Activated B cell treated with CpG ODN at 0.5 μM for 24 hours (primary cell): ENCODE measurements around the gene GOLGA6L2. TPM values are rescaled to one million over a fixed set of nuclear protein-coding genes. Genes with fewer than 3 reads are reported as not detected.
"Not testable (repeated sequence)": the region's sequence is repeated elsewhere in the genome, so short reads cannot be mapped to it uniquely, and the experiment has no call there.

ENCODE experiments used
- ATAC-seq: fragments of 200-7000 bp; cut with Tn5 transposase; one replicate; pipeline ENCODE4 v1.10.0; 2021; ENCODE audit warnings: low read depth, mild to moderate bottlenecking, moderate library complexity
- CTCF ChIA-PET: fragments of 350-600 bp; sonication (Branson Sonifier 250); formaldehyde crosslinking; loops from one replicate; lab custom pipeline; 2021; ENCODE audit warnings: antibody characterized with exemption; lab: Charles Lee
- POLR2A ChIA-PET: fragments of 350-600 bp; sonication (Branson Sonifier 250); formaldehyde crosslinking; loops from one replicate; lab custom pipeline; 2021; ENCODE audit warnings: antibody characterized with exemption; lab: Charles Lee
- DNase-seq: peaks from one replicate; pipeline ENCODE4 v3.0.0; 2022
- H3K27ac Mint-ChIP-seq: one replicate; pipeline ENCODE4 v1.8.0; 2020; ENCODE audit warnings: mixed read lengths
- H3K27me3 Mint-ChIP-seq: one replicate; pipeline ENCODE4 v1.8.0; 2021; ENCODE audit warnings: mixed read lengths
- H3K36me3 Mint-ChIP-seq: one replicate; pipeline ENCODE4 v1.8.0; 2021; ENCODE audit warnings: low read depth, mixed read lengths
- H3K4me1 Mint-ChIP-seq: one replicate; pipeline ENCODE4 v1.8.0; 2021; ENCODE audit warnings: mixed read lengths
- H3K4me3 Mint-ChIP-seq: one replicate; pipeline ENCODE4 v1.8.0; 2020; ENCODE audit warnings: mild to moderate bottlenecking, mixed read lengths
- H3K9me3 Mint-ChIP-seq: one replicate; pipeline ENCODE4 v1.8.0; 2020; ENCODE audit warnings: mixed read lengths
- intact Hi-C: fragments of 100-400 bp; cut with micrococcal nuclease; formaldehyde crosslinking; loops from one replicate; pipeline ENCODE4 v1.15.1; 2024
- total RNA-seq: library from RNA; stranded (reverse); gene quantifications from 2 replicates; pipeline ENCODE4 v1.2.3, GENCODE V29; 2022
- TF ChIP-seq, protein P1 (sequence below): fragments of 200-600 bp; IDR thresholded peaks from one replicate; pipeline ENCODE4 v1.8.0; 2022; ENCODE audit warnings: antibody characterized with exemption, mild to moderate bottlenecking

The GOLGA6L2 gene
- total RNA-seq, 1 donor from 2014 or later = not detected

GRCh38 chr15:23403550-23403949, 43.5 kb downstream of the GOLGA6L2 start:
- ChIA-PET POLR2A (no interaction called here), CTCF (no interaction called here)
- Mint-ChIP-seq H3K36me3 (no peaks in the 10 kb centered on the region), H3K9me3 (no peaks in the 10 kb centered on the region), H3K27me3 (no peaks in the 10 kb centered on the region), H3K4me3 (no peak overlapping the region), H3K27ac (no peak overlapping the region), H3K4me1 (no peaks in the 10 kb centered on the region)
- DNase-seq (no peak), ATAC-seq (no peak)
- intact Hi-C loops = no loop called here
- TF ChIP-seq, protein P1, sequence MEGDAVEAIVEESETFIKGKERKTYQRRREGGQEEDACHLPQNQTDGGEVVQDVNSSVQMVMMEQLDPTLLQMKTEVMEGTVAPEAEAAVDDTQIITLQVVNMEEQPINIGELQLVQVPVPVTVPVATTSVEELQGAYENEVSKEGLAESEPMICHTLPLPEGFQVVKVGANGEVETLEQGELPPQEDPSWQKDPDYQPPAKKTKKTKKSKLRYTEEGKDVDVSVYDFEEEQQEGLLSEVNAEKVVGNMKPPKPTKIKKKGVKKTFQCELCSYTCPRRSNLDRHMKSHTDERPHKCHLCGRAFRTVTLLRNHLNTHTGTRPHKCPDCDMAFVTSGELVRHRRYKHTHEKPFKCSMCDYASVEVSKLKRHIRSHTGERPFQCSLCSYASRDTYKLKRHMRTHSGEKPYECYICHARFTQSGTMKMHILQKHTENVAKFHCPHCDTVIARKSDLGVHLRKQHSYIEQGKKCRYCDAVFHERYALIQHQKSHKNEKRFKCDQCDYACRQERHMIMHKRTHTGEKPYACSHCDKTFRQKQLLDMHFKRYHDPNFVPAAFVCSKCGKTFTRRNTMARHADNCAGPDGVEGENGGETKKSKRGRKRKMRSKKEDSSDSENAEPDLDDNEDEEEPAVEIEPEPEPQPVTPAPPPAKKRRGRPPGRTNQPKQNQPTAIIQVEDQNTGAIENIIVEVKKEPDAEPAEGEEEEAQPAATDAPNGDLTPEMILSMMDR = no peak

GRCh38 chr15:23402544-23402943, 44.5 kb downstream of the GOLGA6L2 start:
- CTCF ChIA-PET = no interaction called here
- intact Hi-C loops = no loop called here
- POLR2A ChIA-PET = no interaction called here

GRCh38 chr15:23402140-23402539, 44.9 kb downstream of the GOLGA6L2 start:
- DNase-seq = no peak

More at GRCh38 chr15:23402544-23402943, 44.5 kb downstream of the GOLGA6L2 start:
- no peak overlapping the region for H3K4me3 Mint-ChIP-seq
- no peaks in the 10 kb centered on the region for H3K4me1 Mint-ChIP-seq
- no peaks in the 10 kb centered on the region for H3K36me3 Mint-ChIP-seq
- no peaks in the 10 kb centered on the region for H3K27me3 Mint-ChIP-seq
- DNase-seq (no peak), ATAC-seq (no peak)
- TF ChIP-seq, protein P1 = no peak
- H3K27ac Mint-ChIP-seq = no peak overlapping the region
- no peaks in the 10 kb centered on the region for H3K9me3 Mint-ChIP-seq

GRCh38 chr15:23401627-23402026, 45.4 kb downstream of the GOLGA6L2 start:
- Mint-ChIP-seq H3K36me3 (no peaks in the 10 kb centered on the region), H3K4me3 (no peak overlapping the region), H3K27me3 (no peaks in the 10 kb centered on the region), H3K27ac (no peak overlapping the region), H3K9me3 (no peaks in the 10 kb centered on the region), H3K4me1 (no peaks in the 10 kb centered on the region)
- ATAC-seq (no peak), DNase-seq (no peak)
- intact Hi-C loops = no loop called here
- CTCF ChIA-PET = no interaction called here
- POLR2A ChIA-PET = no interaction called here
- TF ChIP-seq, protein P1 = no peak

More at GRCh38 chr15:23402140-23402539, 44.9 kb downstream of the GOLGA6L2 start:
- H3K4me1 Mint-ChIP-seq = no peaks in the 10 kb centered on the region
- no peak for ATAC-seq
- no peaks in the 10 kb centered on the region for H3K36me3 Mint-ChIP-seq
- TF ChIP-seq, protein P1 = no peak
- no peaks in the 10 kb centered on the region for H3K9me3 Mint-ChIP-seq
- POLR2A ChIA-PET = no interaction called here
- H3K27ac Mint-ChIP-seq = no peak overlapping the region
- CTCF ChIA-PET = no interaction called here
- no peak overlapping the region for H3K4me3 Mint-ChIP-seq
- no peaks in the 10 kb centered on the region for H3K27me3 Mint-ChIP-seq
- intact Hi-C loops = no loop called here

GRCh38 chr15:23399207-23399606, 47.8 kb downstream of the GOLGA6L2 start:
- H3K36me3 Mint-ChIP-seq, H3K27ac Mint-ChIP-seq, H3K27me3 Mint-ChIP-seq, intact Hi-C loops, H3K4me1 Mint-ChIP-seq, ATAC-seq, DNase-seq, CTCF ChIA-PET, POLR2A ChIA-PET, H3K9me3 Mint-ChIP-seq, H3K4me3 Mint-ChIP-seq: not testable (repeated sequence)

- H3K27me3 Mint-ChIP-seq, CTCF ChIA-PET, ATAC-seq, DNase-seq, H3K27ac Mint-ChIP-seq, POLR2A ChIA-PET, H3K4me3 Mint-ChIP-seq, intact Hi-C loops, H3K4me1 Mint-ChIP-seq, H3K9me3 Mint-ChIP-seq, H3K36me3 Mint-ChIP-seq: not testable (repeated sequence)
Observed at GRCh38 chr15:23398357-23398756, 48.7 kb downstream of the GOLGA6L2 start.
